Measurements from ENCODE around the gene ACTC1.

Gene ACTC1

DNA sequence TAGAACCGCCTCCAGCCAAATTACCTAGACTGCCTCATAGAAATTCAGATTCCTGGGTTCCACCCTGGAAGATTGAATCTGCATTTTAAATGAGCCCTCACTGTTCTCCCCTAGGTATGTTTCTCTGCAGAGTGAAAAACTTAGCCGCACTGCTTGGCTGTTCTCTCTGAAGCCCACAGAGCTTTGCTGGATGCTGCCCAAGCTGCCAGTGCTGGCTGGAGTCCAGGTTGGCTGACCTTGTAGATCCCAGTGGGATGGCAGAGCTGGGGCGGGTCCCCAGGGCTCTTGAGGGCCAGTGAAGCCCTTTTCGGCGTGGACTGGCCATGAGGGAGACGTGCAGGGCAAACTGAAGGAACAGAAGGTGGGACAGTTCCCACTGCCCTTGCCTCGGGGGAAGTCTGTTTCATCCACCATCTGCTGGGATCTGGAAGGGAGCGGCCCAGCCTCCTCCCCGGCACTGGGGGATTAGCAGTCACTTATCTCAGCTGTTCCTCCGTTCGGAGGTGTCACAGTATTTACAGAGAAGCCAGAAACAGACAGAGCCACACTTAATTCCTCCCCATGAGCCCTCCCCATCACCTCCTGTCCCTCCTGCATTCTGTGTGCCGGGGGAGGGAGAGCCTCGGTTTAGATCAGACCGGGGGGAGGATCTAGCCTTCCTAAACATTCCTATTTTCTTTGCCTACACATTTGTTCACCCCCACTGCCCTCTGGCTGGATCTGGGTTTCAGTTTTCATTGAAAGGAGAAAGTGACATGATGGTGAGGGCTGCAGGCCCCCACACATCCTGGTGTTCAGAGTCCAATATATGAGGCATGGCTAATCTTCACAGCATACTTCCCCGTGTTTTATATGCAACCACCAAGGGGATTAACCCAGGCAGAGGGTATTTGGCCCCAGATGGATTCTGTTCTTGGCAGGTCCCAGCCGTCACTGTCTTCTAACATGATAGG, 4.1 kb upstream of the ACTC1 start:
- DNase-seq: no peak

DNA sequence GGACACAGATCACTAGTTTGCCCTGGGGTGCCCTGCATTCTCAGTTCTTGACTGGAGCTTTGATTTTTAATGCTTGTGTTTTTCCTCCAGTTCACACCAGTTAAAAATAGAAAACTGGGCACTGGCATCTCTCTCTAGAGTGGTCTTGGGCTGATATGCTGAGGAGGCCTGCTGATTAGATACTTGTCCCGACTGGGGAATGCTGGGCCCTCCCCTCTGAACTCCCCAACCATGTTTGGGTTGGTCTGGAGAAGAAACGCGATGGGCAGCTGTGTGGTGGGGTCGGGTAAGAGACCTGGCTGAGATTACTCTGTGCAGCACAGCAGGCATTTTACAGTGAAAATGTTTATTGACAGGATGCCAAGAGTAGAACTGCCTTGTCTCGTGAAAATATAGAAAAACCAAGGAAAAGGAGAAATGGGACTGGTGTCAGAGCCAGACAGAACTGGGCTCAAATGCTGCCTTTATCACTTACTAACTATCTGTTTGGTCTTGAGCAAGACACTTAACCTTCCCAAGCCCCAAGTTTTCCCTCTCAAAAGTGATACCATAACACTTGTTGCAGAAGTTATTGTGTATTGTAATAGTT, 1.6 kb upstream of the ACTC1 start:
- DNase-seq: no peak

DNA sequence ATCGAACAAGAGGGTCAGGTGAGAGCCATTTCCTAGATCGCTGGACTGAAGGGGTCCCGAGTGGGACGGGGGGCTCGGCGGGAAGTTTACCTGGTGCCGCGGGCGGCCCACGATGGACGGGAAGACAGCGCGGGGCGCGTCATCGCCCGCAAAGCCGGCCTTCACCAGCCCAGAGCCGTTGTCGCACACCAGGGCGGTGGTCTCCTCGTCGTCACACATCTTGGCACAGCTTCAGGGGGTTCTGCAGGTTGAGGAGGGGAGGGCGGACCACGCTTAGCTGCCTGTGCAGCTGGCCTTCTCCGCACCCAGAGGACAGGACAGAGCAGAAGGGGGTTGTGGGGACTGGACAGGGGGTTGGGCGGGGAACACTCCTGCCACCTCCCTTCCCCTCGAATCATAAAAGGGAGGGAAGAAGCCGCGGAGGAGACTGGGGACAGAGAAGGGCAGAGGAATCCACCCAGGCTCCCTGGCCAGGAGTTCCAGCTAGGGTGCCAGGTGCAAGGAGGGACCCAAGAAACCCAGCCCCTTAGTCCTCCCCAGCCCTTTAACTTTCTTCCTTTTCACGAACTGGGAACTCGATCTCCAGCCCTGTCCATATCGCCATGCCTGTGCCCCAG, 651 bp downstream of the ACTC1 start:
- DNase-seq: no peak

DNA sequence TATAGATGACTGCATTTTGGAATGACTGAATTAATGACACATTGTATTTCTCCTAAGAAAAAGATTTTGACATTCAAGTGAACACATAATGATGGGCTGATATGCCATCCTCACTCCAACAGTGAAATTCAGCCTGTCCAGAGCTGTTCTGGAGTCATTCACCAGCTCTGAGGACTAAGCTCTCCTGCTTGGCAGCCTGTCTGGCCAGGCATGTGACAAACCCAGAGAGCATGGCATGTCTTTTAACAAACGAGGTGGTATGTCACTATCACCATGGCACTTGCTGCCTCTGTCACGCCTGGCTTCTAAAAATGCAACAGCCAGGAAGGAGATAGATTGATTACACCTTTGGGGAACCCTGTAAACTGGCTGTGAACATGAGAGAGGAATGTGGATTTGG, 1.4 kb downstream of the ACTC1 start:
- no peak for DNase-seq

DNA sequence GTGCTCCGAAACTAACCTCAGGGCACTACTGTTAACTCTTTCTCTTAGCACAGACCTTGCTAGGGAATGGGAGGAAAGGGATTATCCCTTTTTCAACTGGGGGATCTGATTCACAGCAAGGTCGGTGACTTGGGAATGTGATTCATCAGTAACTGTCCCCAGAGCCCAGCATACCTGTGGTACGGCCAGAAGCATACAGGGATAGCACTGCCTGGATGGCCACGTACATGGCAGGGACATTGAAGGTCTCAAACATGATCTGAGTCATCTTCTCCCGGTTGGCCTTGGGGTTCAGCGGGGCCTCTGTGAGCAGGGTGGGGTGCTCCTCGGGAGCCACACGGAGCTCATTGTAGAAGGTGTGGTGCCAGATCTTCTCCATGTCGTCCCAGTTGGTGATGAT, 2.3 kb downstream of the ACTC1 start:
- no peak for DNase-seq

DNA sequence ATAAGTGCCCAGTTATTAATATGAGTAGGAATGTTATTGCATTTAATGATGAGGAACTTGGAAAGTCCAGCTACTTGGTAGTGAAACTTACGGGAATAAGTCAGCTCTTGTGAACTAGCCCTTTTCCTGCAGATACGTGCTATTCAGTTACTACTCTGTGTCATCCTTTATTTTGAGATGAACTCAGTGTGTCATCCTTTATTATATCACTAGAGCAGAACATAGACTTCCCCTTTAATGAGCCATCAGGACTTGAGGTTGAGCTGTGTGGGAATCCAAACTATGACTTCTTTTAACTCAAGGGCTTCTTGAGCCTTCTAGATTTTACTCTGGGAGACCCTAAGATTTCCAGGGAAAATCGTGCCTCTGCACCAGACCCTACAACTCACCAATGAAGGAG, 3.6 kb downstream of the ACTC1 start:
- peak; percentile 7 to 62 (median 12) for DNase-seq

DNA sequence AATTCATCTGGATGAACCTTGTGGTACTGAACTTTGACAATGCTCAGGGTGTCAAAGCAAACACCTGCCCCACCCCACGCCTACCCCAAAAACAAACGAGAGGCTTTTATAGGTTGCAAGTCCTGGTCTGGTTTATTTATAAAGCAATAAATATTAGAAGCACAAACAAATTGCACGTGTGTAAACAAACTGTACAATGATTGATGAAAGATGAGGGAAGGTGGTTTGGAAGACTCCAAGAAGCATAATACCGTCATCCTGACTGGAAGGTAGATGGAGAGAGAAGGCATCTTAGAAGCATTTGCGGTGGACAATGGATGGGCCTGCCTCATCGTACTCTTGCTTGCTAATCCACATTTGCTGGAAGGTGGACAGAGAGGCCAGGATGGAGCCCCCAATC, 5.2 kb downstream of the ACTC1 start:
- no peak for DNase-seq

DNA sequence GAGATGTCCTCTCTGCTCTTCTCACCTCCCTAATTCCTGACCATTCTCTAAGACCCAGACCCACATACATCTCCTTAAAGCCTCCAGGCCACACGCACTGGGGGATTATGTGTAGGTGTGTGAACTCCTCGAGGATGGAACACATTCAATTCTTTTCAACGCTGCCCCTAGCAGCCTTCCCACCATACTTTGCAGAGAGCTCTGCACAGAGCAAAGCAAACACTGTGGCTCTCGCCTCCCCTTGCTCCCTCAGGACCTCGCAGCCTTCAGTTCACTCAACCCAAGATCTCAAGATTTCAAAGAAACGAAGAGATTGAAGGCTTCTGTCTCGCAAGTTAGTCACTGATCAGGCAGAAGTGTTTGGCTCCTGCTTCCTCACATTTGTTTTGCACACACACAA, 6.0 kb downstream of the ACTC1 start:
- DNase-seq: no peak

DNA sequence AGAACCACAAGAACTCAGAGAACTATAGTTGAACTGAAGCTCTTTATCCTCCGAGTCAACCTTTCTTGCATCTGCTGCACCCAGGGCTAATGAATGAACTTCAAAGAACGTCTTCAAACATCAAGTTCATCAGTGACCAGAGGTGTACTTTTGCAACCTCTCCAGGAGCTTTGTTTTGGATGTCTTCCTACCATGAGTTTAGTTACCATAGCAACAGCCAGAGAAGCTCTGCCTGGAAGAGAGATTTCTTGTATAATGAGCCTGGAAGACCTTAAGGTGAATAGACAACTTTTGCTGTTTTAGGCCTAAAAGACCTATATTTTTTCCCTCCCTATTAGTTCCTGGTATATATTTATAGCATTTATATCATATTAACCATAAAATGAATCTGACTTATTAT, 9.1 kb downstream of the ACTC1 start:
- no peak for DNase-seq

DNA sequence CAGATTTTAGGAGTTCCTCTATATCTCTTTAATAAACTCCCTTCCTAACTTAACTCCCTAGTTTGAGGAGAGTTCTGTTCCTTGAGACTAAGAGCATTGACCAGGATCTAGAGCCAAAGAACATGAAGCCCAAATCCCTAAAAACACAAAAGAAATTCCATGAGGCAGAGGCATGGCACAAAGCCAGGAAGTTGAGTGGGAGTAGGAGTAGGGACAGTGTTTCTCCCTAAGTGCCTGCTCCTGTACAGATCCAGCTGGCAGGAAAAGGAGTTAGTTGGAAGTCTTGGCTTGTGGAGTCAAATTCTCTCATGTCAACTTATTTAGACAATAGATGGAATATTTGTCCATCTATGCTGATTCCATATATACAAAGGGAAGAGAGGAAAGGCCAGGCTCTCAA, 11.4 kb downstream of the ACTC1 start:
- DNase-seq: no peak

DNA sequence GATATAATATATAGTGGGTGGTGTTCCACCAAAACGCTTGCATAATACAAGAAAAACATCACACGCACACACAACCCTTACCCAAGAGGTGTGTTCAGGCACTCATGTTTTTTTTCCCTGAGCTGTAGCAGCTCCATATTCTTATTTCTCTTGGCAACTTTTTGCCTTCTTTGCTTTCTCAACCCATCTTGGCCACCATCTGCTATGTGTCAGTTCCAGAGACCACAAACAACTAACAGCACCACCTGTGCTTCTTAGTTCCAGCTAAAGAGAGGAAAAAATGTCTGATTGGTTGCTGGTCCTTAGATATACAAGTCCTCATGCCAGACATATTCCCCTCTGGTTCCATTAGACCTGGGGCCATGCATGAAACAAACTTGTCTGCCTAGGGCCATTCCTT, 11.9 kb downstream of the ACTC1 start:
- DNase-seq: no peak

DNA sequence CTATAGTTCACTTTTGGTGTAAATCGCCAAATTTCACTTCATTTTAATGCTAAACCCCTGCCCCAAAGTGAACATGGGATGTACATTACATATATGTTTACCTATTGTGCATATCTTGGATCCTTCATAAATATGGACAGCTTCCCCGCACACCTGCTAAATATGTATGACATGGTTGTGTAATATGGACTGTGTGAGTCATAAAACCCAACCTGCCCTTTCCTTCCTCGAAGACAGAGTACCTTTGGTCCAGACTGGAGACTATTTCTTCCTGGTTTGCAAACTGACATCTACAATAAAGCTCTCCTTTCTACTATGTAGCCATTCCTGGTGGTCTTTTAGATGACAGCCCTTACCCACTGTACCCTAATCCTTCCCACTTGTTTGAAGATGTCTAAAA, 12.4 kb downstream of the ACTC1 start:
- DNase-seq: no peak

DNA sequence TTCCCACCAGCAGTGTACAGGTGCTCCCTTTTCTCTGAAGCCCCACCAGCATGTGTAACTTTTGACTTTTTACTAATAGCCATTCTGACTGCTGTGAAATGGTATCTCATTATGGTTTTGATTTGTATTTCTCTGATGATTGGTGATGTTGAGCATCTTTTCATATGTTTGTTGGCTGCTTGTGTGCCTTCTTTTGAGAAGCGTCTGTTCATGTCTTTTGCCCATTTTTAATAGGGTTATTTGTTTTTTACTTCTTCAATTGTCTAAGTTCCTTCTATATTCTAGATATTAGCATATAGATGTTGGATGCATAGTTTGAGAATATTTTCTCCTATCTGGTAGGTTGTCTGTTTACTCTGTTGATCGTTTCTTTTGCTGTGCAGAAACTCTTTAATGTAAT, 14.6 kb downstream of the ACTC1 start:
- DNase-seq: no peak

DNA sequence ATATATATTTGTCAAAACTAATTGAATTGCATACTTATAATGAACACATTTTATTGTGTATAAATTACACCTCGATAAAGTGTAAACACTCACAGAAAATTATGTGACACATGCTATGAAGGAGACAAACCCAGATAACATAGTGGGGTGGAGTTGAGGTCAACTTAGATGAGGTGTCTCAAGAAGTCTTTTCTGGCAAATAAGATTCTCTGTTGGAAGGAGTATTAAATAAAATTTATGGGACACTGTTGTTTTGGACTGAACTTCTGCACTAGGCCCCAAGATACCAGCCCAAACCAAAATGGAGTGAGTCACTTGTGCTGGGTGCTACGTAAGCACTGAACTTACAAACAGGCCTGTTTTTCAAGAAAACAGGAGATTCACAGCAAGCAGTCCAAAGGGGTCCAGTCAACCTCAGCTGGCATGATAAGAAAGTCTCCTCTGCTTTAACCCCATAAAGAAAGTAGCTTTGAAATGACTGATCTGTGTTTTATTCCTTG, 18.7 kb downstream of the ACTC1 start:
- no peak for DNase-seq

DNA sequence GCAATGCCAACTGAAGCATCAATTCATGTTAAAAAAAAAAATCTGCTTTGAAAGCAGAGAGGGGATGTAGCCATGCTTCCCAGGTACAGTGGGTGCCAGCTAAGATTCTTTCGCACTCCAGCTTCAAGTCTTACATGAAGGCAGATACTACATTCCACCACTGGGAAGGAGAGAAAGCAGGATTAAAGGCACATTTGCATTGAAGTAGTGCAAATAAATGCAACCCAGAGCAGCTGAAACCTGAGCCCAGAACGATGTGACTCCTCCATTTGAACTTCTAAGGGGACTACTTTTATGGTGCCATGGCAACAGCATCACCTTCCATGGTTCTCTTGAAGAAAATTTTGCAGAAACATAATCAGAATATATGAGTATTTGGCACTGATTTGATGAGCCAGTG, 21.4 kb downstream of the ACTC1 start:
- DNase-seq: no peak

DNA sequence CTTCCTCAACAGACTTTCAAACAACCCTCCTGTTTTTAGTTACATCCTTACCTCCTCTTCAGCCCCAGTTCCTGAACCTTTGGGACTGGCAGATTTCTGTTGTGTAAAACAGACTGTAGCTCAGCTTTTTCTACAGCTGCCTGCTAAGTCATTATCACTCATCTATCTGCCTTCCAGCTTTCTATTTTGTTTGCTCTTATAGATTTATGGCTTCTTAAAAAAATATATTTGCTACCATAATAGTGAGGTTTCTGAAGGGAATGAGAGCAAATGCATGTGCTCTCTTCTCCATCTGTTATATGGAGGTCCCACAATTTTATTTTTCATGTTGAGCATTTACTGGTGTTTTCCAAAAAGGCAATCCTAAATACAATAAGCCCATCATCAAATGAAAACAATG, 22.3 kb downstream of the ACTC1 start:
- no peak for DNase-seq

DNA sequence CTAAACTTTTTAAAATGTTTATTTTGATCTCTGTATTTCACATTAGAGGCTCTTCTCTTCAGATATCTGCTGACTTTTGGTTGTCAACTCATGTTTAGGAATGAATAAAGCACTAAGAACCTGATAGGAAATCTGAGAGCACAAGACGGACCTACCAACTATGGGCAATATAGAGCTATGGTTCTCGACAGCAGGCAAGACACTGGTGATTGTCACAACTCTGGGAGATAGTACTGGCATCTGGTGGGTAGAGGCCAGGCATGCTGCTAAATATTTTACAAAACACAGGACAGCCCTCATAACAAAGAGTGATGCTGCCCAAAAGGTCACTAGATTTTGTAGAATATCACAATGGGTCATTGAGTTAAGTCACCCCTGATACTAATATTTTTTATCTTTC, 23.0 kb downstream of the ACTC1 start:
- no peak for DNase-seq

DNA sequence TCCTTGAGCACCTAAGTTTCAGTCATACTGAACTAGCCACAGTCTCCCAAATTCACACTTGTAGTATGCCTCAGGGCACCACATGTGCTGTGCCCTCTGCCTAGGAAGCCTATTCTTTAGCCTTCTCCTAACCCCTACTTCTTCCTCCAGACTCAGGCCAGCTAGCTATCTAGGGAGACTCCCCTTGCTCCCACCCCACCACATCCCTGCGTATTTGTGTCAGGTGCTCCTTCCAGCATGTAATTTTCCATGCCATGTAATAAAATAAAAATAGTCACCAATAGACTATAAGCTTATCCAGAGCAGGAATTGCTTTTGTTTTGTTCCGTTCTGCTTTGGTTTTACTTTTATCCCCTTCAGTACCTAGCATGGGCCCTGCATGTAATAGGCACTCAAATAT, 25.6 kb downstream of the ACTC1 start:
- no peak for DNase-seq

DNA sequence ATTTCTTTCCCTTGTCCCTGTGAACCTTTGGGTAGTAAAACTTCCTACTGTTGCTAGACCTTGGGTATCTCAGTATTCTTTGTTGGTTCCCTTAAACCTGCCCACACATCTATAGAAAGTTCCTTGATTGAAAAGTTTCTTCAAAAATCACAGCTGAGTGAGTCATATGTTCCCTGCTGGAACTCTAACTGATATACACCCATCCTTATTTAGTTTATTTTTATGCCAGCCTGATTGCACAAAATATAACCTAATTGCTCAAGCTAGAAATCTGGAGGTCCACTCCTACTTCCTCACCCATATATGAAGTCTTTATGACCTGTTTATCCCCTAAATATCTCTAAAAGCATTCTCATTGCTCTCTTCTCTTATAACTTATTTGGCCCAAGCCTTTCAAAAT, 26.8 kb downstream of the ACTC1 start:
- peak in 2 of 3 donors; percentile 4 to 20 for DNase-seq

DNA sequence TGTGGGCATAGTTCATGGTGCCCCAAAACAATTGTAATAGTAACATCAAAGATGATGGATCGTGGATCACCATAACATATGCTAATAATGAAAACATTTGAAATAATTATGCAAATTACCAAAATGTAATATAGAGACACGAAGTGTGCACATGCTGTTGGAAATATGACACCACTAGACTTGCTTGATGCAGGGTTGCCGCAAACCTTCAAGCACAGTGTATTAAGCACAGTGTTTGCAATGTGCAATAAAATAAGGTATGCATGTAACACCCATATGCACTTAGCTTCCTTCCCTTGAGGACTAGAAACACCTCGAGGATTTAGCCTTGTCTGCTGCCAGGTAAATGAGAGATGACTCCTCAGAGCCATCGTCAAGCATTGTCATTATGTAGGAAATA, 29.6 kb downstream of the ACTC1 start:
- DNase-seq: no peak

DNA sequence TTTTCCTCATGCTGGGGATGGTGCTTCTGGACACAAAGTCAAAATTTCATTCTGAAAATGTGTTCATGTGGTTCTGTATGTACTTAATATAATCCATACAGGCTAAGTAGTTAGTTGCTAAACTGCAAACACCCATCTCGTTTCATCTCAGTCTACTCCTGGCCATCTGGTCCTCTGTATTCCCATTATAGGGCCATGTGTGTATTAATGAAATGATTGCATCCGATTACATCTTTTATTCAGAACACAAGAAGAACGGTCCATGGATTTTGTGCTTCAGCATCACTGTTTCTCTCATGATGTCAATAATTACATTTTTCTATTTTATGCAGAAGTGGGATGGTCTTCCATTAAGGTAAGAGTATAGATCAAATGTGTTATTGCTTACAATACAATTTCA, 34.4 kb downstream of the ACTC1 start:
- DNase-seq: no peak

DNA sequence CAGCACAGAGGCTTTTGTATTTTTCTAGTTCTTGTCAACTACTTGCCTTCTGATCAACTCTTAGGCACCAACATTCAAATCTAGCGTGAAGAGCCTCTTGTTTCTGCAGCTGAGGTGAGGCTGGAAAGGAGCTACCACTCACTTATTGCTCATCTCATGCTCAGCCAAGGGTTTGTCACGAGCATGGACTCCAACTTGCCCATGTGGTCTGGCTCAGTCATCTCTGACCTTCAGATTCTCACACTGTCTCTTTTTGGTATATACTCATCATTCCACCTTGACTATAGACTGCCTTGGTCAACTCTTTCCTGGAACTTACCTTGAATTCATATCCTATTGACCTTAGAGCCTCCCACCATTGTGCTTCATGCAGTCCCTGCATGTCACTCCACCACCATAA, 35.4 kb downstream of the ACTC1 start:
- DNase-seq: no peak

DNA sequence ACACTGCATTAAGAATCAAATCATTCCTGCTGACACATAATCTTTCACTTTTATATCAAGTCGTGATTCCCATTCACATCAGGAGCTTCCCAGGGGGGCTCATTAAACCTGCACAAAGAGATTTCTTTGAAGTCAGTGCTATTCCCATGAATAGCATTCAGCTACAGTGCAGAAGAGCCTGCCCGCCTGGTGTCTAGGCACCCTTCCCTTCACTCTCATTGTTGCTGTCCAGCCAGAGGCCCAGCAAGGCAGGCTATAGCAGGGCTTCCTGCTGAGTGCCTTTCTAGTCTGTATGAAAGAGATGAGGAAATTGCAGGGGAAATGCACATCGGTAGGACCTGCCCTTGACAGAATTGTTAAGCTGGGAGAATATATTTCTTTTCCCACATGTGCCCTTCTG, 36.0 kb downstream of the ACTC1 start:
- no peak for DNase-seq

DNA sequence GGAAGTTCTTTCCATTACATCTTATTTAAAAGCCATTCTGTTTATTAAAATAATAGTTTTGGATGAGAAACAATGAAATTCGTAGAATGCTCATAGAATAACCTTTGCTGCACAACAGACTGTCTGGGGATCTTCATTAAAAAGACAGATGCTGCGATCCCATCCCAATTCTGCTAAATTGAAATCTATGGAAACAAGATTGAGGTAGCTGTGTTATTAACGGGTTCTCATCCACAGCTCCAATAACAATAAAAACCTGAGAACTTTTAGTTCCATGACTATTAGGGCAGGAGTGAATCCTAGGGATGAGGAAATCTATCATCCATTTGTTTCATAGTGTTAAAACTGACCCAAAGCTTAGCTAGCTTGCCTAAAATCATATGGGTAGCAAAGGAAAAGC, 38.1 kb downstream of the ACTC1 start:
- no peak for DNase-seq
